Body of pancreas (tissue), 4 donors: ENCODE data around the gene KLK15.

ENCODE experiments used
- CTCF ChIP-seq, 7 experiments: fragments of 450-650 bp in 4 of 7; fragments of 200-600 bp in 3 of 7; sonication (generic) in 3 of 7; IDR thresholded peaks; one replicate each; pipeline ENCODE4 v1.5.1; 2016 to 2019; ENCODE audit warnings: antibody characterized with exemption in 7 of 7
- POLR2A ChIP-seq, 3 donors: fragments of 450-650 bp; IDR thresholded peaks; one replicate each; pipeline ENCODE4 v1.6.1; 2016; ENCODE audit warnings: antibody characterized with exemption in 3 of 3, mild to moderate bottlenecking in 2 of 3

- TF ChIP-seq CTCF (IDR thresholded peaks at IDR 0.05) (no peak), POLR2A (IDR thresholded peaks at IDR 0.05) (no peak)
Observed at GRCh38 chr19:50882188-50882587, 48.8 kb upstream of the KLK15 start.
